PFSK-1 (cell line): Measurements from ENCODE around the gene INTS2.

Experiments
- FOXP2 ChIP-seq: optimal IDR thresholded peaks from 2 replicates; pipeline ENCODE3; 2011; ENCODE audit warnings: borderline replicate concordance, control low read depth, inconsistent platforms; ENCODE audit not compliant: insufficient read depth; ENCODE audit errors: extremely low read length, extremely low read depth
- POLR2AphosphoS5 ChIP-seq: IDR thresholded peaks from 2 replicates; pipeline ENCODE4 v1.6.1; 2012; ENCODE audit warnings: low read depth, mild to moderate bottlenecking, control low read depth, low read length, moderate library complexity
- SIN3A ChIP-seq: IDR thresholded peaks from 2 replicates; pipeline ENCODE4 v1.6.1; 2012; ENCODE audit warnings: mild to moderate bottlenecking, low read length, moderate library complexity, borderline replicate concordance; ENCODE audit not compliant: insufficient read depth
- TAF1 ChIP-seq: IDR thresholded peaks from 2 replicates; pipeline ENCODE4 v1.6.1; 2012; ENCODE audit warnings: low read length, control low read depth, borderline replicate concordance; ENCODE audit not compliant: insufficient read depth
- TF ChIP-seq, protein P1 (sequence below), 2 experiments: IDR thresholded peaks; 2 replicates each; pipeline versions ENCODE4 v1.6.1 to v1.8.0; 2011 to 2012; ENCODE audit warnings: low read depth in 2 of 2, low read length in 2 of 2, control low read depth in 1 of 2, inconsistent platforms in 1 of 2, mild to moderate bottlenecking in 1 of 2, moderate library complexity in 1 of 2; ENCODE audit not compliant: insufficient read depth in 1 of 2

Gene INTS2

DNA sequence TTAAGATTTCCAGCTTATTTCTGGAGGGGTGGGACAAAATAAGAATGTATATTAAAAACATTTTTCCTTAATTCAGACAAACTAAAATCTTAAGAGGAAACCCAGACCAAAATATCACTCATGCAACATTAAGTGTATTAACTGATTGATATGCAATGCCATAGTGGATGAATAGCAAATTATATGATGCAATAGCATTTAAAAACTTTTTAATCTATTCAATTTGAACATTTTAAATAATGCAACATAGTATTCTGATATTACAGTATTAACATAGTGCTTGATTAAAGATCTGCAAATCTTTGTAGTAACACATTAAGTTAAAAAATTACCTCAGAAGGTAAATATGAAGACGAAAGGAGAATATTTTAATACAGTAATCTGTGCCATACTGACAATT is 15.3 kb upstream of the INTS2 start:
- TF ChIP-seq TAF1 (no peak), POLR2AphosphoS5 (no peak), SIN3A (no peak), FOXP2 (no peak)
- TF ChIP-seq, protein P1, sequence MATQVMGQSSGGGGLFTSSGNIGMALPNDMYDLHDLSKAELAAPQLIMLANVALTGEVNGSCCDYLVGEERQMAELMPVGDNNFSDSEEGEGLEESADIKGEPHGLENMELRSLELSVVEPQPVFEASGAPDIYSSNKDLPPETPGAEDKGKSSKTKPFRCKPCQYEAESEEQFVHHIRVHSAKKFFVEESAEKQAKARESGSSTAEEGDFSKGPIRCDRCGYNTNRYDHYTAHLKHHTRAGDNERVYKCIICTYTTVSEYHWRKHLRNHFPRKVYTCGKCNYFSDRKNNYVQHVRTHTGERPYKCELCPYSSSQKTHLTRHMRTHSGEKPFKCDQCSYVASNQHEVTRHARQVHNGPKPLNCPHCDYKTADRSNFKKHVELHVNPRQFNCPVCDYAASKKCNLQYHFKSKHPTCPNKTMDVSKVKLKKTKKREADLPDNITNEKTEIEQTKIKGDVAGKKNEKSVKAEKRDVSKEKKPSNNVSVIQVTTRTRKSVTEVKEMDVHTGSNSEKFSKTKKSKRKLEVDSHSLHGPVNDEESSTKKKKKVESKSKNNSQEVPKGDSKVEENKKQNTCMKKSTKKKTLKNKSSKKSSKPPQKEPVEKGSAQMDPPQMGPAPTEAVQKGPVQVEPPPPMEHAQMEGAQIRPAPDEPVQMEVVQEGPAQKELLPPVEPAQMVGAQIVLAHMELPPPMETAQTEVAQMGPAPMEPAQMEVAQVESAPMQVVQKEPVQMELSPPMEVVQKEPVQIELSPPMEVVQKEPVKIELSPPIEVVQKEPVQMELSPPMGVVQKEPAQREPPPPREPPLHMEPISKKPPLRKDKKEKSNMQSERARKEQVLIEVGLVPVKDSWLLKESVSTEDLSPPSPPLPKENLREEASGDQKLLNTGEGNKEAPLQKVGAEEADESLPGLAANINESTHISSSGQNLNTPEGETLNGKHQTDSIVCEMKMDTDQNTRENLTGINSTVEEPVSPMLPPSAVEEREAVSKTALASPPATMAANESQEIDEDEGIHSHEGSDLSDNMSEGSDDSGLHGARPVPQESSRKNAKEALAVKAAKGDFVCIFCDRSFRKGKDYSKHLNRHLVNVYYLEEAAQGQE (IDR thresholded peaks at IDR 0.05; ENCODE audit: insufficient read depth in 1 of 2, low read depth in 2 of 2, low read length in 2 of 2), result no peak

DNA sequence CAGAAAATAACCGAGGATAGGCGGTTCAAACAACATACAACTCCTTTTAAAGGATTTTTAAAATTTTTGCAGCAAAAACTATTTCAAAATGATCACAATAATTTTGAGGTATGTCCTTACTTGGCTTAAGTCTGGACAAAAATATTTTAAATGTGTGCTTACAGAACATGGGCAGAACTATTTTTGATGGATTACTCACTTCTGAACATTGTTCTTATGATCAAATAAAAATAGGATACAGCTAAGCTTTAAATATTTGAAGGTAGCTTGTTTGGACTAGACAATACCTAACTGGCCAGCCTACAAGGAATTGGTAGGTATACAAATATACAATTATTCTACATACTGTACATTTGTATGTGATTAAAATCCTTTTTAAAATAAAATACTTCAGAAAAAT is 14.3 kb upstream of the INTS2 start:
- no peak for TF ChIP-seq POLR2AphosphoS5
- TF ChIP-seq, protein P1 (IDR thresholded peaks at IDR 0.05; ENCODE audit: insufficient read depth in 1 of 2, low read depth in 2 of 2, low read length in 2 of 2), result no peak
- TF ChIP-seq TAF1, result no peak
- no peak for TF ChIP-seq FOXP2
- TF ChIP-seq SIN3A, result no peak

DNA sequence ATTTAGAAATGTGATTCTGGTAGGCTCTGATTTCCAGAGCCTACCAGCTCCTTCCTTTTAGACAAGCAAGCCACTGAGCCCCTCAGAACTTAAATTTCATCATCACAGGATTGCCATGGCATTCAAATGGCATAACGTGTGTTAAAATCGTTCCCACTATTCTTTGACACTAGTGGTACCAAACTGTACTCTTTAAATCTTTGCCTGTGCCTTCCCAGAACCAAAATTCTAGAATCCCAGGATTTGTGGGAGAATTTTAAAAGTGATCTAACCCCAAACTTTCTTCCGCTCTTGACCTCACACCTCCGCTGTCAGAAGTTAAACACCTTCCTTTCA is 287 bp upstream of the INTS2 start:
- TF ChIP-seq, protein P1 (IDR thresholded peaks at IDR 0.05; ENCODE audit: insufficient read depth in 1 of 2, low read depth in 2 of 2, low read length in 2 of 2), result no peak
- TF ChIP-seq SIN3A, result no peak
- peak; percentile 6; the same call in 1 of the 2 replicates for TF ChIP-seq POLR2AphosphoS5
- TF ChIP-seq FOXP2, result no peak
- TF ChIP-seq TAF1, result no peak; the same call in 1 of the 2 replicates

DNA sequence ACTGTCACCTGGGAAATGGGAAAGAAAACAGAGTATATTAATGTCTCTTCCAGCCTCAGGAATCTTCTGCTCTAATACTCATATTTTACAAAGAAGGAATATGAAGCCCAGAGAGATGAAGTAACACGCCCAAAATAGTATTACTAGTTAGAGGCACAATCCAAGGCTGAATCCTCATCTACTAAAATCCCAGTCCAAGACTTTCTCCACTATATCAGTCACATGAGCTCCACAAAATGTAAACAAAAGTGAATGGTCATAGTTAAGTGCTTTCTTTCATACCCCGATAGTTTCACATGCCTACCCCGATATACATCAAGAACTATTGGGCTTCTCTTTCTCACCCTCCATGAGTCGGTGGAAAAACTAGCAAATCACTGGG is 965 bp downstream of the INTS2 start:
- no peak for TF ChIP-seq SIN3A
- no peak for TF ChIP-seq POLR2AphosphoS5
- TF ChIP-seq FOXP2, result no peak
- TF ChIP-seq, protein P1 (IDR thresholded peaks at IDR 0.05; ENCODE audit: insufficient read depth in 1 of 2, low read depth in 2 of 2, low read length in 2 of 2), result no peak

DNA sequence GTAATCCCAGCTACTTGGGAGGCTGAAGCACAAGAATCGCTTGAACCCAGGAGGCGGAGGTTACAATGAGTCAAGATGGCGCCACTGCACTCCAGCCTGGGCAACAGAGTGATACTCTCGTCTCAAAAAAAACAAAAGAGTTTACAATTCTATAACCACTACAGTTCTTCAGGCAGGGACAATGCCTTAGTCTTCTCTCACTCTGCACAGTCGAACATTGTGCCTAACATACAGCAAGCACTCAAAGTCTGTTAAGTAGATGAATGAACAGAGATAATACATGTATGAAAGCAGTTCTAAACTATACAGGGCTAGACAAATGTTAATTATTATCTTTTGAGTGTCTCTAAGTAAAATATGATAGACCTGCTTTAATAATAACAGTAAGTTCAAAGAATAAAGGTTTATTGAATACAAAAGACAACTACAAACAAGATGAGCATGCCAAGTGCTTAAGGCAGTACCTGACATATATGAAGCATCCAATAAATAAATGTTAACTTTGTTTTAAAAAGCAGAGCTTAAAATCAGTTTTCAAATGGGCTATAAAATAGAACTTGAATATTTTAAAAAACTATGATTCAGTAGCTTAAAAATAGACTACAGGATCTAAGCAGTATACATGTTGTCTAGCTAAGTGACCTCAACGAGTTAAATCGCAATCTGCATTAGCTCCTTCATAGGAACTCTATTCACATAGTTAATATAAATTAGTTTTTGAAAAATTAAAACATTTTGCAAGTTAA is 19.3 kb downstream of the INTS2 start:
- no peak for TF ChIP-seq POLR2AphosphoS5
- no peak for TF ChIP-seq TAF1
- TF ChIP-seq FOXP2, result no peak
- TF ChIP-seq, protein P1 (IDR thresholded peaks at IDR 0.05; ENCODE audit: insufficient read depth in 1 of 2, low read depth in 2 of 2, low read length in 2 of 2), result no peak
